22Rv1 (cell line): ENCODE data around the gene ERICH3.

ENCODE experiments used
- CTCF ChIP-seq: fragments of 450-650 bp; IDR thresholded peaks from 2 replicates; pipeline ENCODE4 v1.5.1; 2017; ENCODE audit warnings: mild to moderate bottlenecking
- ZFX ChIP-seq: fragments of 450-650 bp; IDR thresholded peaks from 2 replicates; pipeline ENCODE4 v1.6.1; 2017; ENCODE audit warnings: antibody characterized with exemption, borderline replicate concordance

- TF ChIP-seq CTCF: no peak
- no peak for TF ChIP-seq ZFX
Observed at GRCh38 chr1:74583397-74583796, 90.2 kb downstream of the ERICH3 start.
